ENCODE results near the gene GAL3ST2.
A peak's percentile ranks its signal among the peaks of the same experiment; 100 is the strongest.
"Not testable (repeated sequence)": the region's sequence is repeated elsewhere in the genome, so short reads cannot be mapped to it uniquely, and the experiment has no call there.

The GAL3ST2 gene

DNA sequence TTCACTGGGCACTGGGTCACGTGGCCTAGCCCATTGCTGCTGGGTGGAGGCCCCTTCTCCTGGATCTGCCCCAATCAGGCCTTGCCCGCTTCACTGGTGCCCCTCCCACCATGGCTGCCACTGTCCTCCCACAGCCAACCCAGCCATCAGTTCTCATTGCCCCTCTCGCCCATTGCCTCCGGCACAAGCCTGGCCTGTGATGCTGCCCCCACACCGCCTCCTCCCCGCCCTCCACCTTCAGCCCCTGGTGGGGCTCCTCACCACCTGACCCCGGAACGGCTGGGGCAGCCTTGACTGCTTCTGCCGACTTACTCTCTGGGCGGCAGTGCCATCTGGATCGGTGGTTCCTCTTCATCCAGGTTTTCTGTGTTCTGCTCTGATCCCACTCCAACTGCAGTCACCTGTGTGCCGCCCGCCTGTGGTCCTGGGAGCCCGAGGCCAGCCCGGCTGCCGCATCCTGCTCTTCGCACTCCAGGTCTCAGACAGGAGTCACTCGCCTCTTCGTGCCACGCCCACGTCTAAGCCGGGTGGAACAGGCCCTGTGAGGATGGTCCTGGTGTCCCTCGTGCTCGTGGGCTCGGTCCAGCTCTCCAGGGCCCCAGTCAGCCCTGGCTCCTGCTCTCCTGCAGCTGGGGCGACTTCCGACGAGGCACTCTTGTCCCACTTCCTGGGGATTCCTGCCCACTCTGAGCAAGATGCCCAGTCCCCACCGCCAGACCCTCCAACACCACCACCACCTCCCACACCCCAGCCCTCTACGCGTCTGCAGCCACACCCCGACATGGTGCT lies 28.0 kb upstream of the GAL3ST2 start:
- no peak for DNase-seq (ENCODE audit: low read depth)

DNA sequence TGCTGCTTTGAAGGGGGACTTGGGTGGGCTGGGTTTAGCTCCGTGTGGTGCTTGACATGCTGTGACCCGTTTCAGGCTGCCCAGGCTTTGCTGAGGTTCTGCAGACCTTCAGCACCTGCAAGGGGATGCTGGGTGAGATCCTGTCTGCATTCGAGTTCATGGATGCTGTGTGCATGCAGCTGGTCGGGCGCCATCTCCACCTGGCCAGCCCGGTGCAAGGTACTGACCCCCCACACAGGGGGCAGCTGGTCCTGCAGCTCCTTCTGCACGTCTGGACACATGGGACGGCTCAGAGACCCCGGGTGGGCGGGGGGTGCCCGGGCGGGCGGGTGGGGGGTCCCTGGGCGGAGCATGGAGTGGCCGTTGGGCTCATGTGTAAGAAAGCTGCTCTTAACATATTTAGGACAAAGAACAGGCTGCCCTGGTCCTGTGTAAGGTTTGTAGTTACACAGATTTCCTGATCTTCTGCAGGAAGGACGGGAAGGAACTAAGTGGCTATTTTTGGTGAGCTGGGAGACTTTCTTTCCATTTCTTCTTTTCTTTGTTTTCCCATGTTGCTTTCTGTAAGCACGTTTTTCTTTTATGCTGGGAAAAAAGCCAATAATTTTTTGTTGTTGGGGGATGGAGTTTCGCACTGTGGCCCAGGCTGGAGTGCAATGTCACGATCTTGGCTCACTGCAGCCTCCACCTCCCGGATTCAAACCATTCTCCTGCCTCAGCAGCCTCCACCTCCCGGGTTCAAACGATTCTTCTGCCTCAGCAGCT lies 26.4 kb upstream of the GAL3ST2 start:
- DNase-seq (ENCODE audit: low read depth), result no peak

DNA sequence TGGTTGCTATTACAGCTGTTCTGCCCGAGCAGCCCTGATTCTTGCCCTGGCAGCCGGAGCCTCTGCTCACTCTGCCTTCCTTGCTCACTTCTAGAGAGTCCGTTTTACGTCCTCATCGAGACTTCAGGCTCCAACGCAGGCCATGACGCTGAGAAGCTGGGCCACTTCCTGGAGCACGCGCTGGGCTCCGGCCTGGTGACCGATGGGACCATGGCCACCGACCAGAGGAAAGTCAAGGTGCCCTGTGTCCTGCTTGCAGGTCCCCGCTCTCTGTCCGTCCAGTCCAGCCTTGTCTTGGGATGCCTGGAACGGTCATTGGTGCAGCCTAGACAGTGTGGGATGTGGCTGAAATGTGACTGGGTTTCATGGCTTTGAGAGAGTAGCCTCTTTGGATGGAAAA lies 25.5 kb upstream of the GAL3ST2 start:
- no peak for DNase-seq (ENCODE audit: low read depth)

GRCh38 chr2:241751776-241752175 lies 24.8 kb upstream of the GAL3ST2 start:
- no peak for DNase-seq (ENCODE audit: low read depth)

GRCh38 chr2:241752253-241752652 lies 24.4 kb upstream of the GAL3ST2 start:
- DNase-seq (ENCODE audit: low read depth), result no peak

DNA sequence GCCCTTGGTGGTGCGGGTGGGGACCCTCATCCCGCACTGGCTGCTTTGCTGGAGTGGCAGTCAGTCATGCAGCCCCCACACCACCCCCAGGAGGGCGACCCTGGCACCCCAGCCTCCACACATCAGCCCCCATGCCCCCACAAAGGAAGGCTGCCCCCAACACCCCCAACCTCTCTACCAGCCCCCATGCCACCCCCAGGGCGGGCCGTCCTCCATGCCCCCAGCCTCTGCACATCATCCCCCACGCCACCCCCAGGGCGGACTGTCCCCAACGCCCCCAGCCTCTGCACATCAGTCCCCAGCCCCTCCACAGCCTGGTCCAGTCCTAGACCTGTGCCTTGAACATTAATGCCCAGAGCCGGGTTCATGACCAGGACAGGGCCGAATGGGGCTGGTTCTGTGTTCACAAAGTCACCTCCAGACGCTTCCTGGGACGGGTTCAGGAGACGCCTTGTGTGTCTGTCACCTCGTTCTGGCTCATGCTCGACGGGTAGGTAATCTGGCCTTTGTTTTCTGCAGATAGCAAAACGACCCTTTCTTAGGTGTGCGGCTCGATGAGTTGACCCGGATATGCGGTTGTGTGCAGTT lies 23.8 kb upstream of the GAL3ST2 start:
- DNase-seq (ENCODE audit: low read depth), result no peak

- no peak for DNase-seq (ENCODE audit: low read depth)
These were observed 23.1 kb upstream of the GAL3ST2 start for GRCh38 chr2:241753493-241753892.

DNA sequence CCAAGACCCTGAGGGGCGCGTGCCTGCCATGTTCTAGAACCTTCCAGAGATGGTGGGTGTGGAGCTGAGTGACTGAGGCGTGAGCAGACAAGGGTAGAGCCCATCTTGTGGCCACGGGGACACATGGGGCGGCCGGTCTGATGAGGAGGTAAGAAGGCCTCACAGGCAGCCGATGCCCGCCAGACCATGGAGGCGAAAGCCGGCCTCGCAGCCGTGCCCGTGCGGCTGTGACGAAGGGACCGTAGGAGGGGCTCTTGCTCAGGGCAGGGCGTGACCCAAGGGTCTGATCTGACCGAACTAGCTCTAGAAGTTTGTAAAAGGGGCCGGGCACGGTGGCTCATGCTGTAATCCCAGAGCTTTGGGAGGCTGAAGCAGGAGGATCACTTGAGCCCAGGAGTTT lies 22.6 kb upstream of the GAL3ST2 start:
- DNase-seq (ENCODE audit: low read depth), result no peak

GRCh38 chr2:241755166-241755565 lies 21.5 kb upstream of the GAL3ST2 start:
- no peak for DNase-seq (ENCODE audit: low read depth)

DNA sequence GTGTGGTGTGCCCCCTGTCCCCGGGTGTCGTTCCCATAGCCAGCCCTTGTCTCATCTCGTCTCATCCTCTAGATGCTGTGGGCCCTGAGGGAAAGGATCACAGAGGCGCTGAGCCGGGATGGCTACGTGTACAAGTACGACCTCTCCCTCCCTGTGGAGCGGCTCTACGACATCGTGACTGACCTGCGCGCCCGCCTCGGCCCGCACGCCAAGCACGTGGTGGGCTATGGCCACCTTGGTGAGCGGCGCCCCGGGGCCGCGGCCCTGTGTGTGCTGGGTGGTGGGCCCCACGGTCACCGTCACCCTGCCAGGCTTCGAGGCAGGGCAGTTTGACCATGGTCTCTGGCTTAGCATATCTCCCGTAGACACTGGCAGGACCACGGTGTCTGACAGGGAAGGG lies 20.8 kb upstream of the GAL3ST2 start:
- DNase-seq (ENCODE audit: low read depth), result no peak

GRCh38 chr2:241759067-241759807 lies 17.4 kb upstream of the GAL3ST2 start:
- DNase-seq (ENCODE audit: low read depth), result no peak

- DNase-seq (ENCODE audit: low read depth), result not testable (repeated sequence)
These were observed 16.7 kb upstream of the GAL3ST2 start for GRCh38 chr2:241759893-241760292.

GRCh38 chr2:241760301-241760771 lies 16.3 kb upstream of the GAL3ST2 start:
- no peak for DNase-seq (ENCODE audit: low read depth)

- DNase-seq (ENCODE audit: low read depth), result peak; percentile 6
These were observed 14.2 kb upstream of the GAL3ST2 start for GRCh38 chr2:241762321-241762932.

DNA sequence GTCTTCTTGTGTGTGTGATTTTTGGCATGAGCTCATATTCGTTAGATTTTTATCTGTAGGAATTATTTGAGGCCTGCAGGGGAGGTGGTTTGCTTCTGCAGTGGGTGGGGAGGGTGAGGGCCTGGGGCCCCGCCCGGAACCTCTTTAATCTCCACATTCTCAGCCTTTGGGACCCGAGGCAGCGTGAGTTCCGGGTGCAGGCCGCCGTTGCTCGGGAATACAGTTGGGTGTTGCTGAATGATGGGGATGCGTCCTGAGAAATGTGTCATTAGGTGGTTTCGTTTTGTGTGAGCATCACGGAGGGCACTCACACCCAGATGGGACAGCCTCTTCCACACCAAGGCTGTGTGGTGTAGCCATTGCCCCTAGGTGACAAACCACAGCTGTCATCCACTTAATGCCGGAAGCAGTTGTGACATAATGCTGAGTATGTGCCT lies 13.7 kb upstream of the GAL3ST2 start:
- no peak for DNase-seq (ENCODE audit: low read depth)

DNA sequence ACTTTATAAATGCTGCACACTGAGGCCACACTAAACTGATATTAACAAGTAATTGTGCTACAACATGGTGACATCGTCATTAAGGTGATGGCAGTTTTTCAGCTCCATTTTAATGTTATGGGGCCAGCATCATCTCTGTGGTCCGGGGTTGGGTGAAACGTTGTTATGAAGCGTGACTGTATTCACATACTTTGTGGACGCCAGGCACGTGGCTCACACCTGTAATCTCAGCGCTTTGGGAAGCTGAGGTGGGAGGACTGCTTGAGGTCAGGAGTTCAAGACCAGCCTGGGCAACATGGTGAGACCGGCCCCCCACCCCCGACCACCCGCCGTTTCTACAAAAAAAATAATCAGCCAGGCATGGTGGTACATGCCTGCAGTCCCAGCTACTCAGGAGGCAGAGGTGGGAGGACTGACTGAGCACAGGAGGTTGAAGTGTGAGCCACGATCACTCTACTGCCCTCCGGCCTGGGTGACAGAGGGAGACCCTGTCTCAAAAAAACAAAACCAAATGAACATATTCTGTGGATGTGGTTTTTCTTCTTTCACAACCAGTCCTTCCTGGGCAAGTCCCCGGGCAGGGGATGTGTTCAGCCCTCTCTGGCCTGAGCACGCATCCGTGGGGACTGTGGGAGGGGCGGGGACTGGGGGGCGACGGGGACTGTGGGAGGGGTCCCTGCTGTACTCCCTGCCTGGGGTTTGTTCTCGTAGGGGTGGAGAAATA lies 12.9 kb upstream of the GAL3ST2 start:
- DNase-seq (ENCODE audit: low read depth), result no peak

GRCh38 chr2:241764275-241765241 lies 12.1 kb upstream of the GAL3ST2 start:
- DNase-seq (ENCODE audit: low read depth), result no peak

DNA sequence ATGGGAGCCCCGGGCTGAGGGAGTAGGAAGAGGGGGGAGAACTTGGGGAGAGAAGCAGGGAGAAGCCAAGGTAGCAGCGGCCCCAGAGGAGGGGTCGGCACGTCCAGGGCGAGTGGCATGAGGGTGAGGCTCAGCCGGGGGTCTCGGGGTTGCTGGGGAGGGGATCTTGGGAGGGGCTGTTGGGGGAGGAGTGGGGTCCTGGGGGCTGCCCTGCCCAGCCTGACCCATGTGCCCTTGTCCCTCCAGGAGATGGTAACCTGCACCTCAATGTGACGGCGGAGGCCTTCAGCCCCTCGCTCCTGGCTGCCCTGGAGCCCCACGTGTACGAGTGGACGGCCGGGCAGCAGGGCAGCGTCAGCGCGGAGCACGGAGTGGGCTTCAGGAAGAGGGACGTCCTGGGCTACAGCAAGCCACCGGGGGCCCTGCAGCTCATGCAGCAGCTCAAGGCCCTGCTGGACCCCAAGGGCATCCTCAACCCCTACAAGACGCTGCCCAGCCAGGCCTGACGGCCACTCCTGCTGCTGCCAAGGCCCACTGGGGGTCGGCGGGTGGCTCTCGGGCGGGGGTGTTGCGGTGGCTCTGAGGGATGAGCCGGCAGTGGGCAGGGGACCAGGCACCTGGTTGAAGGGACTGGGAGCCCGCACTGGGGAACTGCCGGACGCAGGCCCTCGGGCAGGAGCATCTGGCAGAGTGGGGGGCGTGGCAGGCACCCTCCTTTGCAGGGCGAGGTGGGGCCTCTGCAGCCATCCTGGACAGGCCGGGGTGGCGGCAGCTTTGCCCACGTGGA lies 9.0 kb upstream of the GAL3ST2 start:
- no peak for DNase-seq (ENCODE audit: low read depth)

DNA sequence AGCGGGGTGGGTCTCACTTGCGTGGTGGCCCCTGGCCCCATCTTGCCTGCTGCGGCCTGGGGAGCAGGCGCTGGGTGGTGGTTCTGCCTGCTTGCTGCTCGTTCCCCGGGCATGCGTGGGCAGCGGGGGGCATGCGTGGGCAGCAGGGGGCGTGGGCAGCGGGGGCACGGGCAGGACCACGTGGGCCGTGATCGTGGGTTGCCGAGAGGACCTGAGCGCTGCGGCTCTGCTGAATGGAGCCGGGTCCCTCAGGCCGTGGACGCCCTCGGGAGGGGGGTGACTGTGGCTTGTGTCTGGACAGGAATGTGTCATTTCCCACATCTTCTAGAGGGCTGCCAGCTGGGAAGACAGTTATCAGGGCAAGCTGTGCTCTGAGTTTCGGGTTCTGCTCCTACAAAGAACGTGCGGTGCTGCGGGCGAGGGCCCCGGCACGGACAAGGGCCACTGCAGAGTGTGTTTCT lies 8.3 kb upstream of the GAL3ST2 start:
- no peak for DNase-seq (ENCODE audit: low read depth)

All from EH (cell line).